HepG2 (cell line): ENCODE results near the gene SYT7. TPM values are rescaled to one million over a fixed set of nuclear protein-coding genes. Genes with fewer than 3 reads are reported as not detected.

Experiments used
- AHDC1 ChIP-seq: sonication (generic); formaldehyde crosslinking; IDR thresholded peaks from 2 replicates; pipeline ENCODE4 v1.5.1; 2020; ENCODE audit warnings: mild to moderate bottlenecking, missing genetic modification reagents, borderline replicate concordance
- IKZF4 ChIP-seq: sonication (generic); formaldehyde crosslinking; IDR thresholded peaks from 2 replicates; pipeline ENCODE4 v1.5.1; 2020; ENCODE audit warnings: borderline replicate concordance, mild to moderate bottlenecking, low read depth, missing genetic modification reagents; ENCODE audit errors: not compliant biosample characterization
- KDM6A ChIP-seq: IDR thresholded peaks from 2 replicates; pipeline ENCODE4 v1.6.1; 2016; ENCODE audit warnings: low read depth
- PHF21A ChIP-seq: sonication (generic); formaldehyde crosslinking; IDR thresholded peaks from 2 replicates; pipeline ENCODE4 v1.5.0; 2020; ENCODE audit warnings: mild to moderate bottlenecking, missing genetic modification reagents
- YY1 ChIP-seq: IDR thresholded peaks from 2 replicates; pipeline ENCODE4 v1.6.1; 2011; ENCODE audit warnings: low read length, low read depth, moderate library complexity, mild to moderate bottlenecking; ENCODE audit not compliant: insufficient read depth, insufficient replicate concordance
- ZBTB34 ChIP-seq: sonication (generic); formaldehyde crosslinking; IDR thresholded peaks from 2 replicates; pipeline ENCODE4 v1.8.0; 2022; ENCODE audit warnings: mild to moderate bottlenecking, missing genetic modification reagents
- ZNF605 ChIP-seq: sonication (generic); formaldehyde crosslinking; IDR thresholded peaks from 2 replicates; pipeline ENCODE4 v1.8.0; 2022; ENCODE audit warnings: mild to moderate bottlenecking, missing genetic modification reagents
- polyA plus RNA-seq, 8 experiments: library from polyadenylated mRNA; depleted of rRNA in 3 of 8; stranded (reverse) in 7 of 8; unstranded in 1 of 8; fragments of >200 nt; fragmentation: Illumina TruSeq in 4 of 8; extraction: Trizol in 4 of 8; gene quantifications; 2 replicates each; pipeline versions ENCODE4 v1.2.1 to v1.2.3, GENCODE V29; 2011 to 2016; ENCODE audit warnings: low read depth in 4 of 8, missing spikeins in 1 of 8, mixed read lengths in 1 of 8; ENCODE audit not compliant: insufficient read depth in 1 of 8
- total RNA-seq, 5 experiments: library from RNA; depleted of rRNA; stranded (reverse); fragments of >200 nt; fragmentation: Illumina TruSeq; extraction: Trizol; gene quantifications; 2 replicates each; pipeline ENCODE4 v1.2.3, GENCODE V29; 2016; ENCODE audit warnings: low read depth in 1 of 5

The SYT7 gene
- total and polyA plus RNA-seq, 2 of the 13 experiments (the other 11 are each of a cell fraction or from before 2014, with no cell fraction given): 1.4 to 4.4 TPM

- TF ChIP-seq AHDC1 (CRISPR knock-in tag): 0 out of 2 replicates have a peak, but pooled peaks have one; percentile 25
- 0 out of 2 replicates have a peak, but pooled peaks have one; percentile 33 for TF ChIP-seq PHF21A (CRISPR knock-in tag)
- TF ChIP-seq KDM6A (CRISPR knock-in tag): 0 out of 2 replicates have a peak, but pooled peaks have one; percentile 11
- TF ChIP-seq YY1: no peak
- no peak for TF ChIP-seq IKZF4 (CRISPR knock-in tag)
- 0 out of 2 replicates have a peak, but pooled peaks have one; percentile 32 for TF ChIP-seq ZBTB34 (CRISPR knock-in tag)
- 0 out of 2 replicates have a peak, but pooled peaks have one; percentile 23 for TF ChIP-seq ZNF605
Measured at GRCh38 chr11:61607920-61608599, 27.2 kb upstream of the SYT7 start (continued).
